PFSK-1 (cell line): Measurements from ENCODE around the gene TUBB6.

Source experiments
- POLR2AphosphoS5 ChIP-seq: IDR thresholded peaks from 2 replicates; pipeline ENCODE4 v1.6.1; 2012; ENCODE audit warnings: low read depth, mild to moderate bottlenecking, control low read depth, low read length, moderate library complexity
- TAF1 ChIP-seq: IDR thresholded peaks from 2 replicates; pipeline ENCODE4 v1.6.1; 2012; ENCODE audit warnings: low read length, control low read depth, borderline replicate concordance; ENCODE audit not compliant: insufficient read depth

DNA sequence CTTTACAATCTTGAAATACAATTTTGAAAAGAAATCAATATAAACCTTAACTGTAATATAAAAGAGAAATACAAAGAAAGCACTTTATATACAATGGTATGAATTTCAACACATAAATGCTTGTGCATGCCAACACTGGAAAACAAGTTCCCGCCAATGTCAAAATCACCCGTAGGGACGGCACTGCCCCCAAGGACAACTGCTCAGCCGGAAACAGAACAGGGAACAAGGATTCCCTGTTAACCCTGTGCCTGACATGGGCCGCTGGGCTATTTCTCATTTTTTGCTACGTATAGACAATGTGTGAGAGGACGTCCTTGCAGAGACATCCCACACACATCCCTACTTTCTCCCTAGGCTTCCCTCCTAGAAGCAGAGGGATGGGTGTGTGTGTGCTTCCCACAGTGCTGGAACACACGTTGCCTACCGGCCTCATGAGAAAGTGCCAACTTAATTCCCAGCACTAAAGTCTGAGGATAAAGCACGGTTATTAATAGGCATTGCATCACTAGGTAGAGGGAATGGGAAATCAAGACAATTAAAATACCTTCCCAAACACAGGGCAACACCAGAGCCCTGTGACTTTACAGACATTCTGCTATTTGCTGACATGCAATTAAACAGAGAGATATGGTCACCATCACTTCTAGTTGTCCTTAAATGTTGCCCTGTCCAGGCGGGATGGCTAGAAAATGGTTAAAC is 54.6 kb downstream of the TUBB6 start:
- TF ChIP-seq POLR2AphosphoS5 (no peak), TAF1 (no peak)
